H9 (cell line): ENCODE results near the gene RAPGEF6. TPM values are rescaled to one million over a fixed set of nuclear protein-coding genes. Genes with fewer than 3 reads are reported as not detected.

Experiments used
- DNase-seq: peaks from one replicate; pipeline ENCODE4 v3.0.0-alpha.2; 2017
- H2AFZ ChIP-seq: one replicate; pipeline ENCODE4 v1.6.1; 2013; ENCODE audit warnings: mild to moderate bottlenecking, low read length, control low read depth, moderate library complexity
- H2AK5ac ChIP-seq: 2 replicates; pipeline ENCODE4 v1.6.1; 2013; ENCODE audit warnings: low read length, control low read depth, mixed read lengths; ENCODE audit not compliant: insufficient read length
- H2BK120ac ChIP-seq: one replicate; pipeline ENCODE4 v1.6.1; 2013; ENCODE audit warnings: low read depth, mild to moderate bottlenecking, low read length, control low read depth, inconsistent platforms; ENCODE audit not compliant: poor library complexity, severe bottlenecking
- H2BK12ac ChIP-seq: 2 replicates; pipeline ENCODE4 v1.6.1; 2013; ENCODE audit warnings: low read length, control low read depth, mixed read lengths, low read depth; ENCODE audit not compliant: insufficient read length
- H2BK15ac ChIP-seq: 2 replicates; pipeline ENCODE4 v1.6.1; 2013; ENCODE audit warnings: low read depth, low read length, control low read depth
- H2BK20ac ChIP-seq: one replicate; pipeline ENCODE4 v1.6.1; 2013; ENCODE audit warnings: low read depth, mild to moderate bottlenecking, low read length, control low read depth, inconsistent platforms; ENCODE audit not compliant: poor library complexity, severe bottlenecking
- H2BK5ac ChIP-seq: 2 replicates; pipeline ENCODE4 v1.6.1; 2013; ENCODE audit warnings: low read length, control low read depth, mixed read lengths; ENCODE audit not compliant: insufficient read length
- H3K14ac ChIP-seq: 2 replicates; pipeline ENCODE4 v1.6.1; 2013; ENCODE audit warnings: low read length, control low read depth; ENCODE audit not compliant: insufficient read depth
- H3K18ac ChIP-seq: 2 replicates; pipeline ENCODE4 v1.6.1; 2013; ENCODE audit warnings: low read depth, mild to moderate bottlenecking, mixed read lengths, low read length, control low read depth; ENCODE audit not compliant: insufficient read length
- H3K23ac ChIP-seq: 2 replicates; pipeline ENCODE4 v1.6.1; 2013; ENCODE audit warnings: low read length, control low read depth, mixed read lengths, low read depth; ENCODE audit not compliant: insufficient read length
- H3K23me2 ChIP-seq: 2 replicates; pipeline ENCODE4 v1.6.1; 2013; ENCODE audit warnings: low read depth, mild to moderate bottlenecking, mixed read lengths, low read length, control low read depth; ENCODE audit not compliant: insufficient read length, poor library complexity, severe bottlenecking
- H3K27ac ChIP-seq: 2 replicates; pipeline ENCODE4 v1.5.1; 2013; ENCODE audit warnings: low read length, control low read depth, mixed read lengths, low read depth; ENCODE audit not compliant: insufficient read length
- H3K27me3 ChIP-seq: 2 replicates; pipeline ENCODE4 v1.6.1; 2013; ENCODE audit warnings: low read length, control low read depth, inconsistent platforms; ENCODE audit not compliant: insufficient read depth
- H3K4ac ChIP-seq: 2 replicates; pipeline ENCODE4 v1.6.1; 2013; ENCODE audit warnings: low read depth, mild to moderate bottlenecking, control low read depth, inconsistent platforms, low read length, moderate library complexity
- H3K4me1 ChIP-seq: 2 replicates; pipeline ENCODE4 v1.6.1; 2013; ENCODE audit warnings: low read length, control low read depth, inconsistent platforms; ENCODE audit not compliant: insufficient read depth
- H3K4me2 ChIP-seq: 2 replicates; pipeline ENCODE4 v1.6.1; 2013; ENCODE audit warnings: low read length, control low read depth, mixed read lengths; ENCODE audit not compliant: insufficient read length, insufficient read depth
- H3K56ac ChIP-seq: 2 replicates; pipeline ENCODE4 v1.6.1; 2013; ENCODE audit warnings: low read depth, mild to moderate bottlenecking, mixed read lengths, low read length, control low read depth; ENCODE audit not compliant: insufficient read length
- H3K79me1 ChIP-seq: 2 replicates; pipeline ENCODE4 v1.6.1; 2013; ENCODE audit warnings: low read depth, mild to moderate bottlenecking, moderate library complexity, low read length, control low read depth, inconsistent platforms; ENCODE audit not compliant: insufficient read depth, poor library complexity, severe bottlenecking
- H3K79me2 ChIP-seq: 2 replicates; pipeline ENCODE4 v1.6.1; 2013; ENCODE audit warnings: low read length, control low read depth, inconsistent platforms; ENCODE audit not compliant: insufficient read depth
- H3K9ac ChIP-seq: 2 replicates; pipeline ENCODE4 v1.6.1; 2013; ENCODE audit warnings: low read length, control low read depth, mixed read lengths; ENCODE audit not compliant: insufficient read length; ENCODE audit errors: extremely low read depth
- H3K9me3 ChIP-seq: one replicate; pipeline ENCODE4 v1.6.1; 2013; ENCODE audit warnings: low read depth, low read length, inconsistent platforms; ENCODE audit not compliant: control insufficient read depth
- H3T11ph ChIP-seq: one replicate; pipeline ENCODE4 v1.6.1; 2013; ENCODE audit warnings: mild to moderate bottlenecking, low read length, control low read depth, inconsistent platforms
- H4K20me1 ChIP-seq: one replicate; pipeline ENCODE4 v1.6.1; 2013; ENCODE audit not compliant: control insufficient read depth, insufficient read length, insufficient read depth
- H4K5ac ChIP-seq: 2 replicates; pipeline ENCODE4 v1.6.1; 2013; ENCODE audit warnings: low read depth, mild to moderate bottlenecking, mixed read lengths, low read length, control low read depth; ENCODE audit not compliant: insufficient read length
- H4K8ac ChIP-seq: replicated peaks from 2 replicates; pipeline ENCODE4 v1.6.1; 2013; ENCODE audit warnings: low read length, control low read depth, mixed read lengths, low read depth; ENCODE audit not compliant: insufficient read length
- H4K91ac ChIP-seq: 2 replicates; pipeline ENCODE4 v1.6.1; 2013; ENCODE audit warnings: low read depth, mild to moderate bottlenecking, moderate library complexity, mixed read lengths, low read length, control low read depth; ENCODE audit not compliant: insufficient read length
- H3K27ac Mint-ChIP-seq, 3 experiments: 2 replicates in 2 of 3; 3 replicates in 1 of 3; pipeline ENCODE4 v1.8.0; 2020 to 2021; ENCODE audit warnings: mixed read lengths in 3 of 3, mild to moderate bottlenecking in 1 of 3, moderate library complexity in 1 of 3
- H3K27me3 Mint-ChIP-seq: 2 replicates; pipeline ENCODE4 v1.8.0; 2021; ENCODE audit warnings: low read depth, mild to moderate bottlenecking, moderate library complexity, mixed read lengths
- H3K36me3 Mint-ChIP-seq, 3 experiments: 2 replicates in 2 of 3; 3 replicates in 1 of 3; pipeline ENCODE4 v1.8.0; 2020 to 2021; ENCODE audit warnings: low read depth in 3 of 3, mixed read lengths in 3 of 3; ENCODE audit not compliant: insufficient read depth in 1 of 3
- H3K4me1 Mint-ChIP-seq, 2 experiments: 2 replicates each; pipeline ENCODE4 v1.8.0; 2020; ENCODE audit warnings: mixed read lengths in 2 of 2
- H3K4me3 Mint-ChIP-seq, 2 experiments: 2 replicates in 1 of 2; 3 replicates in 1 of 2; pipeline ENCODE4 v1.8.0; 2020 to 2021; ENCODE audit warnings: mild to moderate bottlenecking in 2 of 2, mixed read lengths in 2 of 2, moderate library complexity in 1 of 2
- H3K9me3 Mint-ChIP-seq, 2 experiments: 2 replicates in 1 of 2; 3 replicates in 1 of 2; pipeline ENCODE4 v1.8.0; 2020; ENCODE audit warnings: mild to moderate bottlenecking in 2 of 2, mixed read lengths in 2 of 2, moderate library complexity in 1 of 2
- CTCF ChIP-seq: fragments of 200-600 bp; sonication (generic); conservative IDR thresholded peaks from 3 replicates; pipeline ENCODE4 v1.8.0; 2021; ENCODE audit warnings: antibody characterized with exemption, mild to moderate bottlenecking
- WGBS: extraction: QIAGEN DNeasy Blood & Tissue Kit; methylation state at CpG from one replicate; pipeline ENCODE4 v1.1.7; 2013; ENCODE audit warnings: missing lambda C conversion rate, low lambda C conversion rate, mixed read lengths; ENCODE audit not compliant: insufficient read length; ENCODE audit errors: extremely low coverage; 5-methylcytosine and 5-hydroxymethylcytosine counted together
- total RNA-seq: library from RNA; stranded (reverse); gene quantifications from 2 replicates; pipeline ENCODE4 v1.2.1, GENCODE V29; 2021

The RAPGEF6 gene
- total RNA-seq, 1 experiment from 2014 or later, result 19.7 TPM

- Mint-ChIP-seq H3K4me3 (no peak overlapping the region), H3K9me3 (no peaks in the 10 kb centered on the region), H3K27me3 (no peaks in the 10 kb centered on the region), H3K27ac (peak overlapping the region in 1 of 3 experiments; percentile 42; a peak in 2 of 7 replicates), H3K4me1 (peaks cover 20 to 32% of the 10 kb centered on the region in 2 experiments), H3K36me3 (peaks cover 0 to 4% (median 0%) of the 10 kb centered on the region in 3 experiments; a peak in 2 of 7 replicates)
- no peak overlapping the region for H2BK120ac ChIP-seq
- no peak overlapping the region for H4K91ac ChIP-seq
- peaks cover 8% of the 10 kb centered on the region for H3K79me2 ChIP-seq
- H2BK5ac ChIP-seq, result no peak overlapping the region
- H4K20me1 ChIP-seq, result no peaks in the 10 kb centered on the region
- H3K27ac ChIP-seq, result no peak overlapping the region
- H3K9me3 ChIP-seq, result no peaks in the 10 kb centered on the region
- no peak overlapping the region for H3T11ph ChIP-seq
- no peak overlapping the region for H2BK15ac ChIP-seq
- H3K79me1 ChIP-seq, result no peaks in the 10 kb centered on the region
- no peak for DNase-seq
- no peaks in the 10 kb centered on the region for H3K27me3 ChIP-seq
- H3K23me2 ChIP-seq, result no peaks in the 10 kb centered on the region
- WGBS, result no CpG with 5 or more reads among the region's 4 CpGs
- H2AFZ ChIP-seq, result no peak overlapping the region
- no peak overlapping the region for H4K8ac ChIP-seq
- no peak overlapping the region for H3K4me2 ChIP-seq
- no peak overlapping the region for H3K18ac ChIP-seq
- no peaks in the 10 kb centered on the region; the same call in 1 of the 2 replicates for H3K4me1 ChIP-seq
- H2AK5ac ChIP-seq, result no peak overlapping the region
- H3K56ac ChIP-seq, result no peak overlapping the region
- no peak overlapping the region for H4K5ac ChIP-seq
- no peak overlapping the region for H3K9ac ChIP-seq
- no peak overlapping the region for H2BK20ac ChIP-seq
- H3K23ac ChIP-seq, result no peak overlapping the region
- no peak overlapping the region for H3K14ac ChIP-seq
- H2BK12ac ChIP-seq, result no peak overlapping the region
- no peak for TF ChIP-seq CTCF
- no peak overlapping the region for H3K4ac ChIP-seq
Observed at GRCh38 chr5:131607418-131607817, 27.6 kb downstream of the RAPGEF6 start.
